Ishikawa (cell line): Measurements from ENCODE around the gene CD22.

Experiments used
- CEBPB ChIP-seq: IDR thresholded peaks from 2 replicates; pipeline ENCODE4 v1.6.1; 2012
- CREB1 ChIP-seq: IDR thresholded peaks from 2 replicates; pipeline ENCODE4 v1.6.1; 2012; ENCODE audit warnings: low read depth
- EGR1 ChIP-seq: IDR thresholded peaks from 2 replicates; pipeline ENCODE4 v1.6.1; 2012
- EP300 ChIP-seq: IDR thresholded peaks from 2 replicates; pipeline ENCODE4 v1.6.1; 2012; ENCODE audit warnings: borderline replicate concordance
- FOXM1 ChIP-seq: IDR thresholded peaks from 2 replicates; pipeline ENCODE4 v1.6.1; 2012; ENCODE audit warnings: low read depth, borderline replicate concordance
- NFIC ChIP-seq: IDR thresholded peaks from 2 replicates; pipeline ENCODE4 v1.6.1; 2012
- RAD21 ChIP-seq: IDR thresholded peaks from 2 replicates; pipeline ENCODE4 v1.6.1; 2012; ENCODE audit warnings: low read depth
- TAF1 ChIP-seq: IDR thresholded peaks from 2 replicates; pipeline ENCODE4 v1.6.1; 2012; ENCODE audit warnings: low read depth, mild to moderate bottlenecking
- TCF12 ChIP-seq: IDR thresholded peaks from 2 replicates; pipeline ENCODE4 v1.6.1; 2012; ENCODE audit warnings: low read depth
- TEAD4 ChIP-seq: IDR thresholded peaks from 2 replicates; pipeline ENCODE4 v1.6.1; 2012
- YY1 ChIP-seq: IDR thresholded peaks from 2 replicates; pipeline ENCODE4 v1.6.1; 2012; ENCODE audit warnings: low read depth
- ZBTB7A ChIP-seq: IDR thresholded peaks from 2 replicates; pipeline ENCODE4 v1.6.1; 2012; ENCODE audit warnings: low read depth
- TF ChIP-seq, protein P1 (sequence below): IDR thresholded peaks from 2 replicates; pipeline ENCODE4 v1.6.1; 2012
- TF ChIP-seq, protein P2 (sequence below): IDR thresholded peaks from 2 replicates; pipeline ENCODE4 v1.6.1; 2012
- TF ChIP-seq, protein P3 (sequence below): IDR thresholded peaks from 2 replicates; pipeline ENCODE4 v1.6.1; 2012; ENCODE audit warnings: low read depth, mild to moderate bottlenecking

Gene CD22

DNA sequence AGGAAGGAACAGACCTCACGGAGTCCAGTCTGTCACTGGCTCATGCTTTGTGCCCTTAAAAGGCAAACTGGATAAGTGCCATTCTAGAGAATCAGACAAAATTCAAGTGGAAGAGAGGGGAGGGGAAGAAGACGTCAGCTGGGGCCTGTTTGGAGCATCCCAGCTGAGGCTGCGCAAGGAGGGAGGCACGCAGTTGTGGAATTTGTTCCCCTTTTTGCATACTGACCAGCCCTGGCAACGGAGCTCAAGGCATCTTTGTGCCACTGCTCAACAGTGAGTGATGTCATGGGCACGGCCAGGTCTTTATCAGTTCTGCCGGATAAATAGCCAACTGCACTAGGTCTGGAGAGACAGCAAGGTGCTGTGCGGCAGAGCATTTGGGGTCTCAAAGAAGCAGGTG lies 41.7 kb downstream of the CD22 start, which contains the start of gene GPR42:
TSS of gene GPR42 (plus strand) at position 347 of the 400 bp plus-strand sequence. CDS start 292 bp downstream, outside the sequence.
- TF ChIP-seq FOXM1 (no peak), TEAD4 (no peak), RAD21 (no peak), EP300 (no peak), YY1 (no peak), TAF1 (no peak), NFIC (no peak), CREB1 (no peak)

DNA sequence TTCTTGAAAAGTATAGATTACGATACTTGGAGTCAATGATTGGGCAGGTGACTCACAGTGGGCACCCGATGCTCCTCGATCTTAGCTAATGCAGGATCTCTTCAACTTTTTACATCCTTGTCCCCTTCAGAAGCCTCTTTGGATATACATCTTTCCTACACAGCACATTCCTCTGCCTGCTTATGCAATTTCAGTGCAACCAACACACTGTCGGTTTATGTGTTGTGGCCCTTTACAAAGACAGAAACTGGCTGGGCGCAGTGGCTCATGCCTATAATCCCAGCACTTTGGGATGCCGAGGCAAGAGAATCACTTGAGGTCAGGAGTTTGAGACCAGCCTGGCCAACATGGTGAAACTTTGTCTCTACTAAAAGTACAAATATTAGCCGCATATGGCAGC lies 44.5 kb downstream of the CD22 start:
- TF ChIP-seq TEAD4 (no peak), EGR1 (no peak), CREB1 (no peak), EP300 (no peak), NFIC (no peak), CEBPB (no peak), ZBTB7A (no peak), TCF12 (no peak), TAF1 (no peak), RAD21 (no peak), YY1 (no peak), FOXM1 (no peak)
- TF ChIP-seq, protein P1, sequence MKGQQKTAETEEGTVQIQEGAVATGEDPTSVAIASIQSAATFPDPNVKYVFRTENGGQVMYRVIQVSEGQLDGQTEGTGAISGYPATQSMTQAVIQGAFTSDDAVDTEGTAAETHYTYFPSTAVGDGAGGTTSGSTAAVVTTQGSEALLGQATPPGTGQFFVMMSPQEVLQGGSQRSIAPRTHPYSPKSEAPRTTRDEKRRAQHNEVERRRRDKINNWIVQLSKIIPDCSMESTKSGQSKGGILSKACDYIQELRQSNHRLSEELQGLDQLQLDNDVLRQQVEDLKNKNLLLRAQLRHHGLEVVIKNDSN = no peak
- TF ChIP-seq, protein P2, sequence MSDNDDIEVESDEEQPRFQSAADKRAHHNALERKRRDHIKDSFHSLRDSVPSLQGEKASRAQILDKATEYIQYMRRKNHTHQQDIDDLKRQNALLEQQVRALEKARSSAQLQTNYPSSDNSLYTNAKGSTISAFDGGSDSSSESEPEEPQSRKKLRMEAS = no peak
- TF ChIP-seq, protein P3, sequence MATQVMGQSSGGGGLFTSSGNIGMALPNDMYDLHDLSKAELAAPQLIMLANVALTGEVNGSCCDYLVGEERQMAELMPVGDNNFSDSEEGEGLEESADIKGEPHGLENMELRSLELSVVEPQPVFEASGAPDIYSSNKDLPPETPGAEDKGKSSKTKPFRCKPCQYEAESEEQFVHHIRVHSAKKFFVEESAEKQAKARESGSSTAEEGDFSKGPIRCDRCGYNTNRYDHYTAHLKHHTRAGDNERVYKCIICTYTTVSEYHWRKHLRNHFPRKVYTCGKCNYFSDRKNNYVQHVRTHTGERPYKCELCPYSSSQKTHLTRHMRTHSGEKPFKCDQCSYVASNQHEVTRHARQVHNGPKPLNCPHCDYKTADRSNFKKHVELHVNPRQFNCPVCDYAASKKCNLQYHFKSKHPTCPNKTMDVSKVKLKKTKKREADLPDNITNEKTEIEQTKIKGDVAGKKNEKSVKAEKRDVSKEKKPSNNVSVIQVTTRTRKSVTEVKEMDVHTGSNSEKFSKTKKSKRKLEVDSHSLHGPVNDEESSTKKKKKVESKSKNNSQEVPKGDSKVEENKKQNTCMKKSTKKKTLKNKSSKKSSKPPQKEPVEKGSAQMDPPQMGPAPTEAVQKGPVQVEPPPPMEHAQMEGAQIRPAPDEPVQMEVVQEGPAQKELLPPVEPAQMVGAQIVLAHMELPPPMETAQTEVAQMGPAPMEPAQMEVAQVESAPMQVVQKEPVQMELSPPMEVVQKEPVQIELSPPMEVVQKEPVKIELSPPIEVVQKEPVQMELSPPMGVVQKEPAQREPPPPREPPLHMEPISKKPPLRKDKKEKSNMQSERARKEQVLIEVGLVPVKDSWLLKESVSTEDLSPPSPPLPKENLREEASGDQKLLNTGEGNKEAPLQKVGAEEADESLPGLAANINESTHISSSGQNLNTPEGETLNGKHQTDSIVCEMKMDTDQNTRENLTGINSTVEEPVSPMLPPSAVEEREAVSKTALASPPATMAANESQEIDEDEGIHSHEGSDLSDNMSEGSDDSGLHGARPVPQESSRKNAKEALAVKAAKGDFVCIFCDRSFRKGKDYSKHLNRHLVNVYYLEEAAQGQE = no peak

DNA sequence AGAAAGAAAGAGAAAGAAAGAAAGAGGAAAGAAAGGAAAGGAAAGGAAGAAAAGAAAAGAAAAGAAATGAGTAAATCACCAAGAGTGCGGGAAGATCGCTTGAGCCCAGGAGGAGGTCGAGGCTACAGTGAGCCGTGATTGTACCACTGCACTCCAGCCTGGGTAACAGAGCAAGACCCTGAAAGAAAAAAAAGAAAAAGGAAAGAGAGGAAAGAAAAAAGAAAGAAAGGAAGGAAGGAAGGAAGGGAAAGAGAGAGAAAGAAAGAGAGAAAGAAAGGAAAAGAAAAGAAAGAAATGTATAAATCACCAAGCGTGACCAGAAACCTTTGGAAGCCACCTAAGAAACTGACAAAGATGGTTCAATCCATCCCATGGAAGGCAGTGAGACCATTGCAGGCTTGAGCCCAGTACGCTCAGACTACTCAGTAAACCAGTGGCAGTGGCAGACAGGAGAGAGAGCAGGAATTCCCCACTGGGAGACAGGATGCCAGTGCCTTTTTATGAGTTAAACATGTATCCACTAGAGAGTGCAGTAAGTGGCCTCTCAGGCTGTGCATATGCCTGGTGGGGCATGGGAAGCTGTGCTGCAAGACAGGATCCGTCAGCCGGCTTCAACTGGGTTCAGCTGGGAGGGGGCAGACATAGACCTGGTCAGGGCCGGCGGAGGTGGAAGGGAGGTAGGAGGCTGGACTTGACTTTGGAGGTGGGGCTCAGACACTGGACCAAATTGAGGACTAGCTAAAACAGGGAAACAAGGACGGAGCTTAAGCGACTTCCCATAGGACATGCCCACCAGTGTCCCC lies 46.7 kb downstream of the CD22 start:
- TF ChIP-seq, protein P3 = no peak
- no peak for TF ChIP-seq EP300

DNA sequence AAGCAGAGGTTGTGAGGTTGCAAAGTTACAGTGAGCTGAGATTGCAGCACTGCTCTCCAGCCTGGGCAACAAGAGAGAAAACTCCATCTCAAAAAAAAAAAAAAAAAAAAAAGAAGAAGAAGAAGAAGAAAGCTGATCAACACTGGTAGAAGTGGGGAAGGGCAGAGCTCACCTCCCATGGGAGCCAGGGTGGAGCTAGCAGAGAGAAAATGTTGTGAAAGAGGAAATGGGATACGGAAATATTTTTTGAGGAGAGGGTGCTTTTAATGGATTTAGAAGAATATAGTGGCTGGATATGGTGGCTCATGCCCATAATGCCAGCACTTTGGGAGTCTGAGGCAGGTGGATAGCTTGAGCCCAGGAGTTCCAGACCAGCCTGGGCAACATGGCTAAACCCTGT lies 48.7 kb downstream of the CD22 start:
- TF ChIP-seq, protein P2 = no peak
- TF ChIP-seq, protein P3 = no peak
- no peak for TF ChIP-seq YY1
- TF ChIP-seq, protein P1 = no peak
- no peak for TF ChIP-seq CREB1
- TF ChIP-seq TCF12 = no peak
- TF ChIP-seq EP300 = no peak
- TF ChIP-seq RAD21 = no peak
- TF ChIP-seq ZBTB7A = no peak
- TF ChIP-seq FOXM1 = no peak
- no peak for TF ChIP-seq EGR1
- TF ChIP-seq CEBPB = no peak
- no peak for TF ChIP-seq TEAD4
- TF ChIP-seq TAF1 = no peak
- TF ChIP-seq NFIC = no peak
